ENCODE measurements around the gene NPC2.

Gene NPC2

DNA sequence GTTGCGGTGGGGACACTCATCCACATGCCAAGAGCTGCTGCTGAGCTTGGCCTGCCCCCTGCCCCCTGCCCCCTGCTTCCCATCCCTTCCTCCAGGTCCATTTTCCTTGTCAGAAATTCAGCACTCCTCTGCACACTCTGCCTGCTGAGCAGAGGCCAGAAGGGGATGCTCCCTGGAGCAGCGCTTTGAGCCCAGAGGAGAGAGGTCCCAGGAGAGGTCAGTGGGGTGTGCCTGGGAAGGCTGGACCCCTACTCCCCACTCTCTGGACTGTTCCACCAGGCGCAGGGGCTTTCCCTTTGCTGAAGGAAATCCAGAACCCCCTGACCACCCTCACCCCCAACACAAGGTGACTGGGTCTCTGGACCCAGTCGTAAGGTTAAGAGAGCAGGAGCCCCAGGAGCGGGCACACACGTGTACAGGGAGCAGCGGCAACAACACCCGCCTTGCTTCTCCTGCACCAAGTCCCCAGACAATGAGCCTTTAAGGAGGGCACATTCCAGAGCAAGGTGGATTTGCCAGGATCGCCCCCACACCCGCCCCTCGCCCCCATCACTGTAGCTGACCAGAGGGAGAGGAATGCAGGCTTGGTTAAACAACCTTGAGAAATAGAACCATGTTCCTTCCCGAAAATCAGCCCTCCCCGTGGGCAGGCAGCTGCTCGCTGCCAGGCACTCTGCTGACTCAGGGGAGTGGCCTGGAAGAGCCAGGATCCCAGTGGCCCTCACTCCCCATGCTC is 31.1 kb upstream of the NPC2 start:
- H3K27me3 Mint-ChIP-seq (ENCODE audit: low read depth): no peaks in the 10 kb centered on the region
- H3K4me3 Mint-ChIP-seq: no peak overlapping the region
- H3K27ac Mint-ChIP-seq: no peak overlapping the region
- TF ChIP-seq, protein P1, sequence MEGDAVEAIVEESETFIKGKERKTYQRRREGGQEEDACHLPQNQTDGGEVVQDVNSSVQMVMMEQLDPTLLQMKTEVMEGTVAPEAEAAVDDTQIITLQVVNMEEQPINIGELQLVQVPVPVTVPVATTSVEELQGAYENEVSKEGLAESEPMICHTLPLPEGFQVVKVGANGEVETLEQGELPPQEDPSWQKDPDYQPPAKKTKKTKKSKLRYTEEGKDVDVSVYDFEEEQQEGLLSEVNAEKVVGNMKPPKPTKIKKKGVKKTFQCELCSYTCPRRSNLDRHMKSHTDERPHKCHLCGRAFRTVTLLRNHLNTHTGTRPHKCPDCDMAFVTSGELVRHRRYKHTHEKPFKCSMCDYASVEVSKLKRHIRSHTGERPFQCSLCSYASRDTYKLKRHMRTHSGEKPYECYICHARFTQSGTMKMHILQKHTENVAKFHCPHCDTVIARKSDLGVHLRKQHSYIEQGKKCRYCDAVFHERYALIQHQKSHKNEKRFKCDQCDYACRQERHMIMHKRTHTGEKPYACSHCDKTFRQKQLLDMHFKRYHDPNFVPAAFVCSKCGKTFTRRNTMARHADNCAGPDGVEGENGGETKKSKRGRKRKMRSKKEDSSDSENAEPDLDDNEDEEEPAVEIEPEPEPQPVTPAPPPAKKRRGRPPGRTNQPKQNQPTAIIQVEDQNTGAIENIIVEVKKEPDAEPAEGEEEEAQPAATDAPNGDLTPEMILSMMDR (IDR thresholded peaks at IDR 0.05; ENCODE audit: unreplicated experiment in 3 of 3): no peak
- no peaks in the 10 kb centered on the region for H3K9me3 Mint-ChIP-seq
- peaks cover 17% of the 10 kb centered on the region for H3K4me1 Mint-ChIP-seq
- no peaks in the 10 kb centered on the region for H3K36me3 Mint-ChIP-seq (ENCODE audit: low read depth)

DNA sequence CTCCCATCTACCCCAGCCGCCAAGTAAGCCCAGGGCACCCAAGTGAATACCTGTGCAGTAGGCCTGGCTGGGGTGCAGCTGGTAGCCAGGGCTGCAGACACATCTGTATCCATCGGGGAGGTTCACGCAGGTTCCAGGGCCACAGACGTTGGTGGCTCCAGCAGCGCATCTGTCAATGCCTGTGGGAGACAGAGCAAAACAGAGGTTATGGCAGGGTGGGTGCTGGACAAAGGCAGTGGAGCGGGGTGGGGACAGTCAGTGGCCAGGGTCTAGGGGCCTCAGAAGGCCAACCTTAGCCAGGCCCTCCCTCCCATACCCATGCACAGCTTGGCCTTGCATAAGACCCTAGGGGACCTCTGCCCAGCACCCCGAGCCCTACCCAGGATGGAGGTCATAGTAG is 29.6 kb upstream of the NPC2 start:
- H3K4me1 Mint-ChIP-seq: peaks cover 17% of the 10 kb centered on the region
- TF ChIP-seq, protein P1 (IDR thresholded peaks at IDR 0.05; ENCODE audit: unreplicated experiment in 3 of 3): no peak
- H3K36me3 Mint-ChIP-seq (ENCODE audit: low read depth): no peaks in the 10 kb centered on the region
- H3K9me3 Mint-ChIP-seq: no peaks in the 10 kb centered on the region
- H3K4me3 Mint-ChIP-seq: no peak overlapping the region
- no peaks in the 10 kb centered on the region for H3K27me3 Mint-ChIP-seq (ENCODE audit: low read depth)
- no peak overlapping the region for H3K27ac Mint-ChIP-seq

DNA sequence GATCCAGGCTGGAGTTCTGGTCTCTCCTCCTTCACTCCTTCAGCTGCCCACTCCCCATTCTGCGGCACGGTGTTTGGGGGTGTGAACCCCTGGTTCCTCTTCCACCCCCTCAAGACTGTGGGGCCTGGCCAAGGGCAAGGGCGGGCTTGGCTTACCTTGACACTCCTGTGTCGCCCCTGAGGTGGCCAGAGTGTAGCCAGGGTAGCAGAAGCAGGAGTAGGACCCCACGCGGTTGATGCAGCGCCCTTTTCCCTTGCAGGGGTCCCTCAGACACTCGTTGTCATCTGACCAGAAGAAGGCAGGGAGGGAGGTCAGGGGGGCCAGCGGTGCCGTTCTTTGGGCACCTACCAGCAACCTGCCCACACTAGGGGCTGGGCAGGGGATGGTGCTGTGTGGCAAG is 28.7 kb upstream of the NPC2 start:
- no peaks in the 10 kb centered on the region for H3K36me3 Mint-ChIP-seq (ENCODE audit: low read depth)
- H3K27ac Mint-ChIP-seq: no peak overlapping the region
- H3K4me3 Mint-ChIP-seq: no peak overlapping the region
- no peaks in the 10 kb centered on the region for H3K27me3 Mint-ChIP-seq (ENCODE audit: low read depth)
- no peaks in the 10 kb centered on the region for H3K9me3 Mint-ChIP-seq
- H3K4me1 Mint-ChIP-seq: peaks cover 17% of the 10 kb centered on the region
- TF ChIP-seq, protein P1 (IDR thresholded peaks at IDR 0.05; ENCODE audit: unreplicated experiment in 3 of 3): no peak

DNA sequence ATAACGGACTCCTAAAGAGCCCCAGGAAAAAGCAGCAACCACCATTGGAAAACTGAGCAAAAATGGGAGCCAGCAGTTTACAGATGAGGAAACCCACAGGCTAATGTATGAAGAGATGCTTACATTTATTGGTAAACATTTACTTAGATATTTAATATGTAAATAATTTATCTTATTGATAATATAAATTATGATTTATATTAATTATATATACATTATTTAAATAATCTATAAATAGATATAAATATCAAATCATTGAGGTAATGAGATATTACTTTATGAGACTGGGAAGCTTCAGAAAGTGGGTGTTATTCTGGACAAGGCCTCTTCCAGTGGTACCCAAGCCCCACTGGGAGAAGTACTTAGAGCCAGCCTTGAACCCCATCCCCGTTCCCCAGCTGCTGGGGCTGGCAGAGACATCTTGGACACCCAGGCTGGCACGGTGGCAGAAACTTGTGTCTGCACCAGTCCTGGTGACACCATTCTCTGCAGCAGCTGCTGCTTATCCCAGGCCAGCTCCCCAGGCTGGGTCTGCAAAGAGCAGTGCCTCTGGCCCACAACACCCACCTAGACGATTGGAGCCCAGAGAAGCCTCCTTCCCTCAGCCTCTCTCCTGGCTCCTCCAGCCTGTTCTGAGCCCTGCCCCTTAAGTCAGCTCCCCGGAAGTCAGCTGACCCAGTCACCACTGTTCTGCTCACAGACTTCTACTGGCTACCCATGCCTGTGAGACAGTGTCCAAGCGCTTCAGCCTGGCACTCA is 26.4 kb upstream of the NPC2 start:
- H3K27ac Mint-ChIP-seq: no peak overlapping the region
- no peaks in the 10 kb centered on the region for H3K9me3 Mint-ChIP-seq
- H3K27me3 Mint-ChIP-seq (ENCODE audit: low read depth): no peaks in the 10 kb centered on the region
- TF ChIP-seq, protein P1 (IDR thresholded peaks at IDR 0.05; ENCODE audit: unreplicated experiment in 3 of 3): no peak
- no peaks in the 10 kb centered on the region for H3K4me1 Mint-ChIP-seq
- H3K36me3 Mint-ChIP-seq (ENCODE audit: low read depth): no peaks in the 10 kb centered on the region
- H3K4me3 Mint-ChIP-seq: no peak overlapping the region

DNA sequence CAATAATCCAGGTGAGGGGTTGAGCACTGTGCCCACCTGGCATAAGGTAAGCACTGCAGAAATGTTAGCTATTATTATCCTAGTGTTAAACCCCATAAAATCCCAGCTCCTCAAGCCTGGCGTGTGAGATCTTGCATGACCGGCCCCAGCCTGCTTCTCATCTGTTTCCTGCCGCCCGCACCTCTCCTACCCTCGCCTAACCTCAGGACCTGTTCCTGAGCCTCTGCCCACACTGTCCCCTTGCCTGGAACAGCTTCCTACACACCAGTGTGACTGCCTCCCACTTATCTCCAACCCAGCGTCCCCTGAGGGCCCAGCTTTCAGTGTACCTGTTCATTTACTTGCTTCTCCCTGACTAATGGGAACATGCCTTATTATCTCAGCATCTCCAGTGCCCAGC is 25.1 kb upstream of the NPC2 start:
- no peaks in the 10 kb centered on the region for H3K4me1 Mint-ChIP-seq
- H3K4me3 Mint-ChIP-seq: no peak overlapping the region
- H3K27me3 Mint-ChIP-seq (ENCODE audit: low read depth): no peaks in the 10 kb centered on the region
- TF ChIP-seq, protein P1 (IDR thresholded peaks at IDR 0.05; ENCODE audit: unreplicated experiment in 3 of 3): no peak
- no peaks in the 10 kb centered on the region for H3K36me3 Mint-ChIP-seq (ENCODE audit: low read depth)
- H3K9me3 Mint-ChIP-seq: no peaks in the 10 kb centered on the region
- H3K27ac Mint-ChIP-seq: no peak overlapping the region
